ENCODE measurements around the gene CLIC4. TPM values are rescaled to one million over a fixed set of nuclear protein-coding genes. Genes with fewer than 3 reads are reported as not detected.

Gene CLIC4
- total RNA-seq, 1 experiment from 2014 or later = 230 TPM

GRCh38 chr1:24861821-24862727 is 116.8 kb downstream of the CLIC4 start:
- H4K8ac ChIP-seq (replicated peaks; ENCODE audit: insufficient read length, low read depth, low read length) = no peak overlapping the region
- peak; percentile 16; the same call in 1 of the 3 replicates for TF ChIP-seq CTCF (conservative IDR thresholded peaks at IDR 0.05)
- no peak overlapping the region for H3K14ac ChIP-seq (ENCODE audit: insufficient read depth, low read length)
- no peaks in the 10 kb centered on the region for H3K79me1 ChIP-seq (ENCODE audit: insufficient read depth, low read depth, low read length, poor library complexity, severe bottlenecking)
- H2BK20ac ChIP-seq (ENCODE audit: low read depth, low read length, poor library complexity, severe bottlenecking) = no peak overlapping the region
- H2BK120ac ChIP-seq (ENCODE audit: low read depth, low read length, poor library complexity, severe bottlenecking) = no peak overlapping the region
- H3K23me2 ChIP-seq (ENCODE audit: insufficient read length, low read depth, low read length, poor library complexity, severe bottlenecking) = no peaks in the 10 kb centered on the region
- peaks cover 2% of the 10 kb centered on the region for H3K27me3 Mint-ChIP-seq (ENCODE audit: low read depth)
- no peak overlapping the region for H3K23ac ChIP-seq (ENCODE audit: insufficient read length, low read depth, low read length)
- H3K4me1 ChIP-seq (ENCODE audit: insufficient read depth, low read length) = no peaks in the 10 kb centered on the region
- no peak overlapping the region for H3K27ac Mint-ChIP-seq
- H4K91ac ChIP-seq (ENCODE audit: insufficient read length, low read depth, low read length) = no peak overlapping the region
- H2BK5ac ChIP-seq (ENCODE audit: insufficient read length, low read length) = no peak overlapping the region
- H3K4me1 Mint-ChIP-seq = peaks cover 12 to 19% of the 10 kb centered on the region in 2 experiments
- H3K9ac ChIP-seq (ENCODE audit: extremely low read depth, insufficient read length, low read length) = no peak overlapping the region
- H4K20me1 ChIP-seq (ENCODE audit: control insufficient read depth, insufficient read depth, insufficient read length) = no peaks in the 10 kb centered on the region
- no peaks in the 10 kb centered on the region for H3K27me3 ChIP-seq (ENCODE audit: insufficient read depth, low read length)
- no peaks in the 10 kb centered on the region for H3K9me3 ChIP-seq (ENCODE audit: control insufficient read depth, low read depth, low read length)
- H4K5ac ChIP-seq (ENCODE audit: insufficient read length, low read depth, low read length) = no peak overlapping the region
- no peak overlapping the region for H3K56ac ChIP-seq (ENCODE audit: insufficient read length, low read depth, low read length)
- no peak overlapping the region for H3K18ac ChIP-seq (ENCODE audit: insufficient read length, low read depth, low read length)
- H3K9me3 Mint-ChIP-seq = no peaks in the 10 kb centered on the region; a peak in 1 of 5 replicates
- H3K4me3 Mint-ChIP-seq = no peak overlapping the region
- no peak overlapping the region for H2BK12ac ChIP-seq (ENCODE audit: insufficient read length, low read depth, low read length)
- no peaks in the 10 kb centered on the region for H3K79me2 ChIP-seq (ENCODE audit: insufficient read depth, low read length)
- no peak overlapping the region for H2AFZ ChIP-seq (ENCODE audit: low read length)
- no peaks in the 10 kb centered on the region for H3K36me3 Mint-ChIP-seq (ENCODE audit: insufficient read depth in 1 of 3, low read depth in 3 of 3)
- no peak overlapping the region for H3K4ac ChIP-seq (ENCODE audit: low read depth, low read length)
- no CpG with 5 or more reads among the region's 28 CpGs for WGBS (ENCODE audit: extremely low coverage, insufficient read length, low lambda C conversion rate)
- H2AK5ac ChIP-seq (ENCODE audit: insufficient read length, low read length) = no peak overlapping the region
- H3T11ph ChIP-seq (ENCODE audit: low read length) = no peak overlapping the region
- H3K27ac ChIP-seq (ENCODE audit: insufficient read length, low read depth, low read length) = no peak overlapping the region
- no peak overlapping the region for H3K4me2 ChIP-seq (ENCODE audit: insufficient read depth, insufficient read length, low read length)
- no peak overlapping the region for H2BK15ac ChIP-seq (ENCODE audit: low read depth, low read length)
- DNase-seq = no peak

Data from H9 (cell line).